GM21723 (cell line): Measurements from ENCODE around the gene LCTL.
"Not testable (repeated sequence)": the region's sequence is repeated elsewhere in the genome, so short reads cannot be mapped to it uniquely, and the experiment has no call there.

ENCODE experiments used
- ATAC-seq: cut with Tn5 transposase; IDR thresholded peaks from one replicate; pipeline ENCODE4 v1.9.1; 2021; ENCODE audit warnings: mild to moderate bottlenecking, moderate library complexity; ENCODE audit not compliant: unreplicated experiment

Gene LCTL

GRCh38 chr15:66503780-66504562 lies 61.8 kb downstream of the LCTL start:
- ATAC-seq = no peak

DNA sequence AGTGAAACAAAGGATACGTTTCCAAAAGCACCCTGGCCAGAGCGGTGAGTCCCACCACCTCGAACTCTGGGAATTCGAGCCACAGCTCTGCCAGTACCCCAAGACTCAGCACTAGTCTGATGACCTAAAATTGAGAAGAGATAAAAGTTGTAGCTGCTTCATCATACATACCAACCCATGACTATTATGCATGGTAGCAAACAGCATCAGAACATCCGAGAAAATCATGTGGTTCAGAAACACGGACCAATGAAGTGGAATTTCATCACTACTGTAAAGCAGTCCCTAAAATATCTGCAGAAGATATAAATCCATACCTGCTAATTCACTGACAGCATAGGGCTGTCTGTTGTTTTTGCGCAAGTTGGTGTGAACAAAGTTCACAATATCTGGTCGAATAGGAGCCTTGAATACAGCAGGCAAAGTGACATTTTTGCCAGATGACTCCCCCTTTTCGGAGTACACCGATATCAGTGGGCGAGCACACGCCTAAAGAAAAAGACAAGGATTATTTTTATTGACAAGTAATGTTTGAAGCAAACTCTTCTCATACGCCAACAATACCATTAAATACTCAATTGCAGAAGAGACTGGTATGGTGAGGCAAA lies 62.7 kb downstream of the LCTL start:
- not testable (repeated sequence) for ATAC-seq

GRCh38 chr15:66502491-66502890 lies 63.3 kb downstream of the LCTL start:
- no peak for ATAC-seq

DNA sequence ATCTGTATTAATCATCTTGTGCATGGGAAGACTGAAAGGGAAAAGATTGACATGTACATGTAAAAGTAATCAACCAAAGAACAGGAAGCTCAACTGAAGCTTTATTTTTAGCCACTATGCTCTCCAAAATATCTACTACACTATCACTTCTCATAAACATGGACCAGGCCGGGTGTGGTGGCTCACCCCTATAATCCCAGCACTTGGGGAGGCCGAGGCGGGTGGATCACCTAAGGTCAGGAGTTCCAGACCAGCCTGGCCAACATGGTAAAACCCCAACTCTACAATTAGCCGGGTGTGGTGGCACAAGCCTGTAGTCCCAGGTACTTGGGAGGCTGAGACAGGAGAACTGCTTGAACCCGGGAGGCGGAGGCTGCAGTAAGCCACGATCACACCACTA lies 65.5 kb downstream of the LCTL start:
- not testable (repeated sequence) for ATAC-seq

DNA sequence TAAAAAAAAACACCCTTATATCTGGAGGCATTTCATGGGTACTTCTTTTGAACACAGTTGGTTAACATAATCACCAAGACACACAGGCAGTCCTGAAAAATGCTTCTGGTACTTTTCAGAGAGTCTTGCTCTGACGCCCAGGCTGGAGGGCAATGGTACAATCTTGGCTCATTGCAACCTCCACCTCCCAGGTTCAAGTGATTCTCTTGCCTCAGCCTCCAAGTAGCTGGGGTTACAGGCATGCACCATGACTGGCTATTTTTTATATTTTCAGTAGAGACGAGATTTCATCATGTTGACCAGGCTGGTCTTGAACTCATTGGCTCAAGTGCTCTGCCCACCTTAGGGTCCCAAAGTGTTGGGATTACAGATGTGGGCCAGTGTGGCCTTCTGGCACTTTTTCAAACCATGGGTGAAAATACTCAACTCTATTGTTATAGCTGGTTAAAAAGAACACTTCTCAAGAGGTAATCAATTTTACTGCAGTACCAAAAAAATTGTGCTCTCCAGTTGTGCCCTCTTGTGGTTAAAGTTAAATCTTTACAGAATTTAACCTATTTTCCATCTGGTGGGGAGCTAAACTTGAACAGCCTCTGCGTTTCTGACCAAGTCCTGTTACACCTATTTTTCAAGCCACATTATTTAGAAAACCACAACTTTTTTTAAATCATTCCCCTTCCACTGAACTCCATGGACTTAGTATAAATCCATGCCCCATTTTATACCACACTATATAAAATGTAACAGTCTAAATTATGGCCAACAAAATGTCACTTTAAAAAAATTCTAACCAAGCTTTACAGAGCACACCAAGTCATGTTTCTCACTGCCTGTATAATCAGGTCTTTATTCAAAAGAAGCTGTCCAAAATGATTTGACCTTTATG lies 67.1 kb downstream of the LCTL start:
- no peak for ATAC-seq
